HG02678 (cell line): ENCODE data around the gene SMARCE1.

ENCODE experiments used
- ATAC-seq: cut with Tn5 transposase; IDR thresholded peaks from one replicate; pipeline ENCODE4 v1.9.1; 2021; ENCODE audit warnings: mild to moderate bottlenecking, moderate library complexity; ENCODE audit not compliant: unreplicated experiment

Gene SMARCE1

DNA sequence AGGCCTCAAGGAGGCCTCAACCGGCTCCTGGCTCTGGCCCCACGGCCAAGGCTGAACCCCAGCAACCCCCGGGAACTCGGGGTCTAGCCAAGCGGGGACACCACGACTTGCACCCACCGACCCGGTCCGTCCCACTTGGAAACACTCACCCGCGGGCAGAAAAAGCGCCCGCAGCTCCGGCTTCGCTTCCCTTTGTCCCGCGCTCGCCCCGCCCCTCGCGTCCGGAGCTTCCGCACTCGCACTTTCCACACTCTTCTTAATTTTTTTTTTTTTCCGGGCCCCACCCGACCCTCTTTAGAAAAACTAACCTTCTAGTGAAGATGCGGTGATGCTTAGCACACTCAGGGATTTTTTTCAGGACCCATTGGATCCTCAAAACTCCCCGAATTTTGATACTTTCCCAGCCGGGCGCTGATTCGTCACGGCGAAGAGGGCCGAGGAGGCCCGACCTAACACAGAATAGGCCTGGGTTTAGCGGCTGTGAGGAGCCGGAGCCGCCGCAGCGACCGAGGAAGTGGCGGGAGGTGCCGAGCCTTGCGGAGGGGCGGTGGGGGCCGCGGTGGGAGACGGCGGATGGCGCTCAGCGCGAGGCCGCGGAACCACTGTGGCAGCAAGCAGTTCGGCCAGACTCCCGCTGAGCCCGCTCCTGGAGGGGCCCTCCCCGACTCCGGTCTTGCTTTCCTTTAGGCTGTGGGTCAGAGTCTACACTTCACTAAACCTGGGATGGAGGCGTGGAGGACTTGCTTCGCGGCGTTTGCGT is at the start of gene SMARCE1:
TSS of gene SMARCE1 (minus strand) at position 195 of the 760 bp plus-strand sequence. CDS start 2,016 bp downstream, outside the sequence.
- peak; percentile 77 for ATAC-seq

DNA sequence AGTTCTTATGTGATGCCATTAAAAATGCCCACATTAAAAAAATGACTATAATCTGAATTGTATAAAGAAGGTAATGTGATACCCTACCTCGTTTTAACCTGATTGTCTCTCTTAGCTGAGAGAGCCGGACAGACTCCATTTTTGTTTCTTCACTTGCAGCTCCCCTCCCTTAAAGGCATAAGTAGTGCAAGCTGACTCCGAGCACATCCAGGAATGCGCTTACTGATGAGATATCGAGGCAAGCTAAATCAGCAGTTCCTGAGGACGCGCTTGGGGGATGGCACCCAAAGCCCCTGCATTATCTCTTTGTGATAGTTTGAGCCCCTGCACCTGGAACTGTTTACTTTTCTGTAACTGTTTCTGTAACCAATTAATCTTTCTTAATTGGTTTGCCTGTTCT is 49.7 kb upstream of the SMARCE1 start:
- ATAC-seq: no peak

DNA sequence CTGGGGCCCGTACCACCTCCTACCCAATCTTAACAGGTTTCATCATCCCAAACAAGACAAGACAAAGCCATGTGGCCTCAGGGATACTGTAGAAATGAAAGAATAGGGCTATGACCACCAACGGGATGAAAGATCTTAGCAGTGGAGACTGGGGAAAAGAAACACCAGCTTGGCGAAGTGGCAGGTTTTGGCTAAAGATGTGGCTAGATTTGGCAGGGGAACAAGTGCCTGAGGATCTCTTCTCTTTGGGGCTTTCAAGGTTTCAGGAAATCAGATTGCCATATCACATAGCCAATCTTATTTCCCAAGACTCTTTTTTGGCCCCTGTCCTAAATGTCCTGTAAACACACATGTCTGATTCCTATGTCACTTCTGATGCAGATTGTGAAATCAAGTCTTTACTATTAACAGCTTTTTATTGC is 49.0 kb upstream of the SMARCE1 start:
- ATAC-seq: no peak

DNA sequence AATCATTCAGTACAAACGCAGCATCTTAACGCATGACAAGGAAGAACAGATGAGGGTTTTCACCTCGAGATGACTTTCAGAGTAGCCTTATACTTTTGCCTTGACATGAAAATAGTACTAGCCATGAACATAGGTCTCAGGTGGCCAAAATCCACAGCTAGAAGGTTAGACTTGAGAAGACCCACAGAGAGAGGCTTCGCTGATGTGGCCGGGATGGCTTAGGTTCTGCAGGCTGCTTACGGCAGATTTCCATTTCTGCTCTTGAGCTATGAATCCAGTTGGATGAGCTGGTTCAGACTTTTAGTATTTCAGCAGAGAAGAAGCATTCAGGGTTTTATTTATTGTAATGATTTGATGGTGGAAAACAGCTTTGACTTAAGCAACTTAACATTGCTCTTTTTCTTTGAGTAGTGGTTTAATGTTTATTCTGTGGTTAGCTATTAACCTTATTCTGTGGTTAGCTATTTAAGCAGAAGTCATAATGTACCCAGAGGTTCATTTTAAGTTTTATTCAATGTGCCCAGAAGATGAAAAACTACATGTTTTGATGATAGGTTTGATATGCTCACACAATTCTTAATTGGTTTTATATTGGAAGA is 48.4 kb upstream of the SMARCE1 start:
- ATAC-seq: no peak

DNA sequence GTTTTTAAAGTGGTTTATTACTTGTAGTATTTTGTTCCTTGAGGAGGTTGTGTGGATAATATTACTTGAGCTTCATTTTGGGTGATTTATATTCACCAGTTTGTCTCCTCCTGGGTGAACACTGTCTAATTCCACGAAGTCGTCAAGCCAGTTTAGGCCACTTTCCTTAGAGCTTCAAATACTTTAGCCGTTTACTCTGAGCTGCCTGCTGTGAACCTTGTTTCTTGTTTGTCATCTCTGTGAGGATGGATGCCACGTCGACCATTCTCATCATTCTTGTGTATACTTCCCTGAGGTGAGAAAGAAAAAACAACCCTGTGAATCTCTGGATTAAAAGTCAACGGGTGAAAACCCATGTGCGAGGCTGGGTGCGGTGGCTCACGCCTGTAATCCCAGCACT is 47.0 kb upstream of the SMARCE1 start:
- no peak for ATAC-seq

DNA sequence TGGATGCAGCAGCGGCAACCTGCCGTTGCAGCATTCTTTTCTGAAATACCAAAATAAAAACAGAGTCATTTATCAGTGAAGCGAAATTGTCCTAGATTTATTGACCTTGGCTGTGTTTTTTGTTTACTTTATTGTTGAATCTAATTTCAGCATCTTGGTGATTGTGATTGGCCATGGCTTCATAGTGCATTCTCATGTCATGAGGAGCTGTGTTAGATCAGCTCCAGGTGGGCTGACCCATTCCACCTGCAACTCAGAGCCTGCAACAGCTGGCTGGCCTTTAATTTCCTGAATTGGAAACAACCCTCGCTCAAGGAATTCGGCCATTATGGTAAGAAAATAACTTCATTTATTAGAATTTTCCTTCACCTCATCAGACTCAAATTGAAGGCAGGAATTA is 39.5 kb upstream of the SMARCE1 start:
- no peak for ATAC-seq

DNA sequence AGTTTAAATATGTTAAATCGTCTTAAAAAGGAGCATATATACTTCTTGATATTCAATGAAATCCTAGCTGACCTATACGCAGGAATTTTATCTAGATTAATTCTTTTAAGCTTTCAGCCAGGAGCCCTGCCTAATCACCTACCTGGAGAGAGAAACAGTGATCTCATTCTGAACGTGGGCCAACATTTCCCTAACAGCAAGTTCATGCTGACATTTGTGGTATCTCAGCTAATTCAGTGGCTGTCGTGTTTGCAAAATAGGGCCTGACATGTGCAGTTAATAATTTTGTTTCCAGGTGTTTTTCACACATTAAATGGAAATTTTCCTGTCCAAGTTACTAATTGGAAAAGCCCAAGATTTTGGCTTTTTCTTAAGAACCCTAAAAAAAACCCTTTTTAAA is 38.6 kb upstream of the SMARCE1 start:
- ATAC-seq: no peak

DNA sequence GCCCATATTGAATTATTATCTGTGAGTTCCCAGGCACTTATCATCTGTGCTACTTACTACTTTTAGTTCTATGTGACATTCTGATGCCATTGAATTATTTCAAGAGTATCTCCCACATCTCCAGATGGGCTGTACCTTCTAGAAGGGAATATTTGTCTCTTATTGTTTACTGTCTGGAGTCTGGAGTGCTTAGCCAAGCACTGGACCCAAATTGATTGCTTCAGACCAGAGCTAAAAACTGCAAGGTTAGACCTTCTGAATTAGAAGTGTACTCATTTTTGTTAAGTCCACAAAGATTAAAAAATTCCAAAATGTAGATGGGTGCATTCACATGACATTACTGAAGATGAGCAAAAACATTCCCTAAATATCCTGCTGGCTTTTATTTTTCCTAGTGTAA is 33.4 kb upstream of the SMARCE1 start:
- ATAC-seq: no peak

DNA sequence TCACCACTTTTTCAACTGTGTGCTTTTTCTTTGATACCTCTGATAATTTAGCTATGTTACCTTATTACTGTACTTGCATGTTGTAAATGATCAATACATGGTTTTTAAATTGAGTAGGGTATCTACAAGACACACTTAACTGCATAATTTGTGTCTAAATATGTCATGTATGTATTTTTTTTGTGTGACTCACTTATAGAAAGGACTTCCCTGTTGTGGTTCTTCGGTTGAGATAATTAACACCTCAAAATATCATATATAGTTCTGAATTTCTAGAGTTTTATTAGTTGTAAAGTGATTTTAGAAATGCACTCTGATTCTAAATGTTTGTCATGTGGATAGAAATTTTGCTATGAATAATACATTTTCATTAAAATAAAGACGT is 31.9 kb upstream of the SMARCE1 start:
- ATAC-seq: no peak

DNA sequence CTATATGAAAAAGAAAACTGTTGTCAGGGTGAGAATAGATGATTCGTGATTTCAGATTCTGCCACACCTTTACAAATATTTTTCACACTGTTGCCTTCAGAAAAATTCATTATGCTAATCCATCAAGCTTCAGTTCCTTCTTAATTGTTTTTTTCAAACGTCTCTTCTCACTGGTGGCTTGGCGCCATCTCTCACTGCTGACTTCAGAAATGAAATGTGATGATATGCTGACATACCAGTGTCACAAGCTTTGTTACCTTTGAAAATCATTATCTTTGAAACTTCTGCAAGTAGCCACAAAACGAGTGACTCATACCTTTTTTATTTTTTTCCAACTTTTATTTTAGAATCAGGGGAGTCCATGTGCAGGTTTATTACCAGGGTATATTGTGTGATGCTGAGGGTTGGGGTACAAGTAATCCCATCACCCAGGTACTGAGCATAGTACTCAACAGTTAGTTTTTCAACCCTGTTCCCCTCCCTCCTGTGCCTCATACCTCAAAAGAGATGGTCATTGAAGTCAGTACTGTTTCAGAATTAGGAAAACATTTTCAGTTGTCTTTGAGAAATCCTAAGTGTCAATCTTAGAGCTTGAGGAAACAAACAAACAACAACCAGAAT is 31.4 kb upstream of the SMARCE1 start:
- no peak for ATAC-seq

DNA sequence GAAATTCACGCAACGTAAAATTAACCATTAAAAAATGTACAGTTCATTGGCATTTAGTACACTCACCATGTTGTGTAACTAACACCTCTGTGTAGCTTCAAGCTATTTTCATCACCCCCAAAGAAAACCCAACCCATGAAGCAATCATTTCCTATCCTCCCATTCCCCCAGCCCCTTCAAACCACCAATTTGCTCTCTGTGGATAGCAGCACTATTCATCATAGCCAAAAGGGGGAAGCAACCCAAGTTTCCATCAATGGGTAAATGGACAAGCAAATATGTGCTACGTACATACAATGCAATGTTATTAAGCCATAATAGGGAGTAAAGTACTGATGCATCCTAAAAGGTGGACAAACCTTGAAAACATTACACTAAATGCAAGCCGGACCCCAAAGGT is 28.3 kb upstream of the SMARCE1 start:
- ATAC-seq: no peak

DNA sequence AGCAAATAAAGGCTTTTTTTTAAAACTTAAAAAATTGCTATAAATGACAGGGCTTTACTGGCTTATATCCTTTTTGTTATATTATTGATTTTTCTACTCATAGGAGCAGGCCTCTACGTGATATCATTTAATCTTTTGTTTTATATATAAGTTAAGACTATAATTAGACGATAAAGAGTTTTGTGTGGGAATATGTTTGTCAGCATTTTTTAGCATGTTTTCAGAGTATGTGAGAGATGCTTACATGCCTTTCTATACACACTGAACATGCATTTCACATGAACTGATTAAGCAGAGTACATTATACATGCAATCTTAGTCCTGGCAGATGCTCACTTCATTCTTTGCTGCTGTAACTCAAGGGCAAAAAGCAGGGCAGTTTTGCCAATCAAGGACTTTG is 25.0 kb upstream of the SMARCE1 start:
- ATAC-seq: no peak

DNA sequence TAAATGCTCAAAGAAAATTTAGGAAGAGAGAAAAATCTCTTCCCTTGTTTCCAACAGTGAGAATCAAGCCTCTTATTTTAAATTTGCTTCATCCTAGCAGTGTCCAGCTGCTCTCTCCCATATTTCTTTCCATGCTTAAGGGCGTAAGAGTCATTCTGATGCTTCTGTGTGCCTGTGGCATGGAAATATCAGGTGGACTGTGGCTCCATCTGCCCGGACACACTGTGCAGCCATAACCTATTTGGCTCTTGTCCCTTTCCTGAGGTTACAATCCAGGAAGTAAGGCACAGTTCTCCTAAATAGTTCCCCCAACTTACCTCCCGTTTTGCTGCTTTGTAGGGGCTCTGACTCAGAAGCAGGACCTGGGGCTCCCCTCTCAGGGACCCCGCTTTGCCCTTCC is 23.7 kb upstream of the SMARCE1 start:
- no peak for ATAC-seq

DNA sequence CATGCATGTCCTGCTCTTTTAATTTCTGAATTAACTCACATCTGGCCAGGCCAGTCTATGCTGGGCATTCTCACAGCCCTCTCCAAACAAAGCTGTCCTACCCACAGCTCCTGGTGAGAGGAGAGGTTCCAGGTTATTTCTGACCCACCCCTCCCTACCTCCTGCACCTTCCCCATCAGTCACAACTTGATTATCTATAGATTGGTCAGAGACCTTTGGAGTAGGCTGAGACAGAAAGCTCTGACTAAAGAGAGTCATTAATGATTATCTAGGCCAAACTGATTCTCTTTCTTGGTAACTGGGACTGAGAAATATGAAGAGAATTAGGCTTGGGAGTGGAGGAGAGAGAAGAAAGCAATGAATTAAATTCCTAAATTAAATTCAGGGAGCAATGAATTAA is 18.7 kb upstream of the SMARCE1 start:
- ATAC-seq: no peak

DNA sequence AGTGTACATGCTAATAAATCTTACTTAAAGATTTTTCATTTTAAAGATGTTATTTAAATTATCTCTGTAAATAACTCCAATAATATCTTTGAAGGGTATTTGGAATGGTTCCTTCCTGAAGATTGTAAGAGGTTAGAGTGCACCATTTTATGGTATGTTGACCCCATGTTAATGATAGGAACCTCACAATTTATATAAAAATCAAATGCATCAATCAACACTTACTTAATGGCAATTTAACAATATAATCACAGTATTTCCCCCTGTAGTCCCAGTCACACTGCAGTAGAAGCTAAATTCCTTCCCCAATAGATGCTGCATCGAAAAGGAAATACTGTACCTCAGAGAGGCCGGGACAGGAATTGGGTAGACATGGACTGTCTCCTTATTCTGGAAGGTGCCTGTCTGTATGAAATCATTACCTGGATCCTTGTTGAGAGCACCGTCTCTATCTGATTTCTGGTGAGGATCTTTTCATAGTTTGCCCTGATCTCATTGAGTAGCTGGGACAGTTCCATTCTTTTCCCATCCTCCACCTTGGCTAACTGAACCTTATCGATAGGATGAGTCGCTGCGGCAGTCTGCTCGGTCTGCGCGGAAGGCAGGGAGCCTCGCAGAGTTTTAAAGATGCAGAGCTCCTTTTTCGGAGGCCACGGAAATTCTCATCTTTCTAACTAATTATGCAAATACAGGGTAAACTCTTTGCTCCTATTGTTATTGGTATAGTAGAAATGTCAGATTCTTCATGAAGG is 17.1 kb upstream of the SMARCE1 start, which contains the start of gene KRT222:
TSS of gene KRT222 (minus strand) at position 596 of the 752 bp plus-strand sequence. CDS start at position 518, 78 bp downstream.
- no peak for ATAC-seq

DNA sequence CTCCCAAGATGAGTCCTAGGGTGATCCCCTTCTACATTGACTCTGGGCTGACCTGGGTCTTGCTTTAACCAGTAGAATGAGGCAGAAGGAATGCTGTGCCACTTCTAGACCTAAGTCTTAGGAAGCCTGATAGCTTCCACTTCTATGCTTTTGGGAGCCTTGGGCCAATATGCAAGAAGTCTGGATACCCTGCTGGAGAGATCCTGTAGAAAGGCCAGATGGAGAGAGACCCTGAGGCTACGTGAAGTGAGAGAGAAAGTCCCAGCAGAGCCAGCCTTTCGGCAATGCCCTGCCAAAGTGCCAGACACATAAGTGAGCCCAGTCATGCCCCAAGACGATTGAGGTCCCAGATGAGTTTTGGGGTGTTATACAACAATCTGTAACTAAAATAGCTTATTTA is 15.6 kb upstream of the SMARCE1 start:
- ATAC-seq: no peak

DNA sequence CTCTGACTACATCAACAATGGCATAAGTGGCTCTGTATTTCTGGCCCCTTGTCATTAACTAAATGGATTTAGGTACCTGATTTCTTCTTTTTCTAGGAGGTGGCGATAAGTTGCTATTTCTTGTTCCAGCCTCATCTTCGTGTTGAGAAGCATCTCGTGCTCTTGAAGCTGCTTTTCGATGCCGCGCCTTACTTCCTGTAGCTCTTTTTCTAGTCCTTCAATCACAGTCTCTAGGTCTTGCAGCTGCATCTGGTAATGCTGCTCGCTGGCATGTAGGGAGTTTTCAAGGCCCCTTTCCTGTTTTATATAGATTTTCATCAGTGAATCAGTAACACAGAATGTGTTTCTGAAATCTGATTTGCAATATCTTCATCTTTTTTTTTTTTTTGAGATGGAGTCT is 12.3 kb upstream of the SMARCE1 start:
- no peak for ATAC-seq

DNA sequence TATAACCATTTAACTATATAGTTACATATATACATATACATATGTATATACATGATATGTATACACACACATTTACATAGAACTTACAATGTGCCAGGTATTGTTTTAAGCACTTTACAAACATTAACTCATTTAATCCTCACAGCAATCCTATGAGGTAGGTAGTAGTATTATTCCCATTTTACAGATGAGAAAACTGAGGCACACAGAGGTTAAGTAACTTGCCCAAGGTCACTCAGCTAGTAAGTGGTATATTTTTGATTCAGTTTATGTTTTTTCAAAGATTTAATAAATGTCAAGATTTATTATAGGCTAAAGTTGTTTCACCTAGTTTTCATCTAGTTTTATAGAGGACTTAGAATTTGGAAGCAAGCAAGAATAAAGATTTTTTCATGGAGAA is 10.8 kb upstream of the SMARCE1 start:
- ATAC-seq: no peak

DNA sequence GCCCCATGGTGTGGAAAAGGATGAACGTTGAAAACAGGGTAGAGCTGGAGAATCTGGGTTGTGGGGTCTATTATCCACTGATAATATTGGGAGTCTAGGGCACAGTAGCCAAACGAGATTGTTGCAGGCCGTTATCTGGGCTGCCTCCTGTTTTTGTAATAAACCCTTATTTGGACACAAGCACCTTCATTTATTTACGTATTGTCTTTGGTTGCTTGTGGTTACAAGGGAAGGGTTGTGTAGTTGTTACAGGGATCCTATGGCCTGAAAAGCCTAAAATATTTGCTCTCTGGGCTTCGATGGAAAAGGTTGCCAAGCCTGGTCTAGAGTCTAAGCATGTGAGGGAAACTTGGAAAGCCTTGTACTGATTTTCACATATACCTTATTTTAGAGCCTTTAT is 4.3 kb upstream of the SMARCE1 start:
- no peak for ATAC-seq

DNA sequence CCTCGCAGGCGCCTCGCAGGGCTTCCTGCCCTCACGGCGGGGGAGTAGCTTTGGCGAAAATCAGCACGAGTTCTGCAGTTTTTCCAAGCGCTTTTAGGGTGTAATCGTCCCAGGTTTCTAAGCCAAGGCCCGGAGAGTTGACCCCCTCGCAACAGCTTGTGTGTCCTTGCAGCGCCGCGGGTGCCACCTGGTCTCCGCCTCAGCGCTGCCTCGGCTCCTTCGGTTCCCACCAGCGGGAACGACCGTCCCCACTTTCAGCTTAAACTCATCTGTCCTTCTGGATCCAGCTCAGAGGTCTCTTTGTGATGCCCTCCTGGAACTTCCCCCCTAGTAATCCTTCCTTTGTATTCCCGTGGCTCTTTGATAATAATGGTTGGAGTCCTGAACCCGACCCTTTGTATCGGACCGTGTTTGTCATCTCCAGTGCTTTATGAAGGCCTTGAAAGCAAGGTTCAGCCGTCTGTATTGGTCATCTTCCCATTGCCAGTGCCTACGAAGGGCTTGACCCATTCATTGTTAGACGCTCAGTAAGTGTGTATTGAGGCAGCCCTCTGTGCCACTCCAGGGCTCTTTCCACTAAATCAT is 858 bp upstream of the SMARCE1 start:
- ATAC-seq: peak; percentile 16
